HG03521 (cell line): ENCODE measurements around the gene ZBTB32.

Experiments
- ATAC-seq: cut with Tn5 transposase; IDR thresholded peaks from one replicate; pipeline ENCODE4 v1.9.1; 2021; ENCODE audit warnings: mild to moderate bottlenecking, moderate library complexity; ENCODE audit not compliant: unreplicated experiment

Gene ZBTB32

GRCh38 chr19:35750167-35750566, 45.8 kb downstream of the ZBTB32 start:
- ATAC-seq = no peak

- ATAC-seq = no peak
Measured at GRCh38 chr19:35751839-35752745, 47.7 kb downstream of the ZBTB32 start.

- no peak for ATAC-seq
Measured at GRCh38 chr19:35752746-35753350, 48.5 kb downstream of the ZBTB32 start.

GRCh38 chr19:35753634-35754369, 49.4 kb downstream of the ZBTB32 start:
- no peak for ATAC-seq

- no peak for ATAC-seq
Measured at GRCh38 chr19:35754370-35755130, 50.2 kb downstream of the ZBTB32 start.

GRCh38 chr19:35755131-35755549, 50.8 kb downstream of the ZBTB32 start:
- ATAC-seq = no peak

- ATAC-seq = no peak
Measured at GRCh38 chr19:35755550-35756376, 51.4 kb downstream of the ZBTB32 start.

GRCh38 chr19:35756377-35757230, 52.2 kb downstream of the ZBTB32 start, which contains the start of gene HSPB6:
TSS of gene HSPB6 (minus strand) at chr19:35757029. CDS start at chr19:35757008, 21 bp downstream.
- no peak for ATAC-seq

GRCh38 chr19:35757231-35757748, 52.9 kb downstream of the ZBTB32 start:
- no peak for ATAC-seq

GRCh38 chr19:35757749-35758608, 53.6 kb downstream of the ZBTB32 start, which contains the start of gene PROSER3:
TSS of gene PROSER3 (plus strand) at chr19:35758176. CDS start at chr19:35758216, 40 bp downstream.
- peak; percentile 90 for ATAC-seq

- no peak for ATAC-seq
Measured at GRCh38 chr19:35759697-35760096, 55.3 kb downstream of the ZBTB32 start.

- no peak for ATAC-seq
Measured at GRCh38 chr19:35760711-35761349, 56.5 kb downstream of the ZBTB32 start.

- ATAC-seq = no peak
Measured at GRCh38 chr19:35764432-35765315, 60.3 kb downstream of the ZBTB32 start.
